ENCODE results near the gene ST7L.

The ST7L gene

GRCh38 chr1:112619518-112620376, 806 bp upstream of the ST7L start, which contains the start of gene CAPZA1:
Gene CAPZA1 (plus strand): TSS chr1:112619832. CDS start chr1:112619845, 13 bp downstream.
- in situ Hi-C loops (cut with HindIII; ENCODE audit: low sequenced_read_pairs), result no loop called here

GRCh38 chr1:112618114-112618720, 724 bp downstream of the ST7L start:
- in situ Hi-C loops (cut with HindIII; ENCODE audit: low sequenced_read_pairs), result no loop called here

- in situ Hi-C loops (cut with HindIII; ENCODE audit: low sequenced_read_pairs), result no loop called here
Observed at GRCh38 chr1:112614460-112615065, 4.4 kb downstream of the ST7L start.

DNA sequence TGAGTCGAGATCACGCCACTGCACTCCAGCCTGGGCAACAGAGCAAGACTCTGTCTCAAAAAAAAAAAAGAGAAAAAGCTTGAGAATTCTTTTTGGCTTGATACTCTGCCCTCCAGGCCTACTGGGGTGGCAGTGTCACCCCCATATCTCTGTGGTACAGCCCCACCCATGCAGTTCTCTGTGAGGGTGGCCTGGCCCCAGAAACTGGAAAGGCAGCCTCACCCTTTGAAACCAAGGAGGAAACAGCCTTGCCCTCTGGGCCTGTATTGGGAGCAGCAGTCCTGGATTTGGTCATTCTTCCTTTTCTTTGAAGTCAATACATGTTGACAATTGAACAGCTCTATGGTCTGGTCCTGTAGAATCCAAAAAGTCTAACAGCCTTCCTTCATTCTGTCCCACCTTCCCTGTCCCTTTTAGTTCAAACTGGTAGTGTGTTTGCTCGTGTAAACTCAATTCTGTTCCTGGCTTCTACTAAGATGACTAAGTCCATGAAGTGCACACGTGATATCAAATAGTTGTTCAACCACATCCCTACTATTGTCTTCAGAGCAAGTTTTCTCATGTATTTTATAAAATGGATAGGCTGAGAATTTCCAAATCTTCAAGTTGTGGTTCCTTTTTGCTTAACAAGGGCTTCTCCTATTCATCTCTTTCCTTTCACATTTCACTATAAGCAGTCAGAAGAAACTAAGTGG, 13.2 kb downstream of the ST7L start:
- in situ Hi-C loops (cut with HindIII; ENCODE audit: low sequenced_read_pairs), result no loop called here

DNA sequence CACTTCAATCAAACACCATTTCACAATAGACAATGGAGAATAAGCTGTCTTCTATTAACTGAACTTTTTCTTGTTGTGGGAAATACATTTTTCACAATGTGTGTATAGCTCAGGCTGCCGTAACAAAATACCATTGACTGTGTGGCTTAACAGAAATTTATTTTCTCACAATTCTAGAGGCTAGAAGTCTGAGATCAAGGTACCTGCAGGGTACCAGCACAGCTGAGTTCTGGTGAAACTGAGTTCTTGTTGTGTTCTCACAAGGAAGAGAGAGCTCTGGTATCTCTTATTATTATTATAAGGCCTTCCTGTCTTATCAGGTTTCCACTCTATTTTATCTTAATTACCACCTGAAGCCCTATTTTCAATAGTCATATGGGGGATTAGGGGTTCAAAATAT, 15.4 kb downstream of the ST7L start:
- in situ Hi-C loops (cut with HindIII; ENCODE audit: low sequenced_read_pairs), result no loop called here

DNA sequence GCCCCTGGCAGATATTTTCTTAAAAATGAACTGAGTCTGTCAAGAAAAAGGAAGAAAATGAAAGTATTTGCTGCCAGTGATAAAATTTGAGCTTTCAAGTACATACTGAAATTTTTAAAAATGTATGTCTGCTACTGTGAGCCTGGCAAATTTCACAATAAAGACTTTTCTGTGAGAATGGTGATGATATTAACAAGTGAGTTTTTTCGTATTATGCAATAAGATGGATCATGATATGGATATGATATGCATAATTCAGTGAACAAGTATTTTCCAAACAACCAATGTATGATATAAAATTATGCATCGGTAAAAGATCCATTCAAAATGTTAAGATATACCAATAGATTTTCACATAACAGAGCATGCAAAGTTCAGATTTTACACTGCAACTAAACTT, 15.9 kb downstream of the ST7L start:
- in situ Hi-C loops (cut with HindIII; ENCODE audit: low sequenced_read_pairs), result no loop called here

DNA sequence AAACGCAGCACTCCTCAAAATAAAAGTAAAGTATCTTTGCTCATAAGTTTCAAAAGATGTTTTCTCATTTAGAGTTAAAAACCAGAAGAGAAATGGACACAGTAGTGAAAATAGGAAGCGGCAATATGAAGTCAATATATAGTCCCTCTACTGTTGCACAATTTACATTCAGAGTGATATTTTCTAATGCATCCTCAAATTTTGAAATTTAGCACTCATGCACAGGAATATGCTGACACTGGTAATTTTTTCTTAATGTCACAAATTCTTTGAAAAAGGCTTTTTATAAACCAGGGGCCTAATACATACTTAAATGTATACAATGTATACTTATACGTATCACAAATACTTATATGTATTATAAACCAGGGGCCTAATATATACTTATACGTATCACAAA, 19.5 kb downstream of the ST7L start:
- in situ Hi-C loops (cut with HindIII; ENCODE audit: low sequenced_read_pairs), result no loop called here

- in situ Hi-C loops (cut with HindIII; ENCODE audit: low sequenced_read_pairs), result no loop called here
Observed at GRCh38 chr1:112594208-112594876, 24.6 kb downstream of the ST7L start.

DNA sequence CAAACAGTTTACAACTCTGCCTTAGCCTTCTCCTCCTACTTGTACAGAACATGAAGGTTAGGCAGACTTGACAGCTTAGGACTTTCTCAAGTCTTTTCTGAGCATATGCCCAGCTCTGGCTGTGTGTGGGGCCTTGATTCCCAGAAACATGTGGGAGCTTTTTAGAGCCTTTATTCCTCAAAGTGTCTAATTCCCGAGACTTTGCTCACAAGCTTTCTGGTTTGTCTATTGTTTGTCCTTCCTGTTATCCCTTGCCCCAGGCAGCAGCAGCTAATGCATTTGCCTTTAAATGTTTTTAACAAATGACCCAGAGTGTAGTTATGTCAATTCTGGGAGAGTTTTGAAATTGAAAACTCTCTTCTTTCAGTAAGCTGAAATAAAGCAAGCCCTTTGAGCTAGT, 29.2 kb downstream of the ST7L start:
- in situ Hi-C loops (cut with HindIII; ENCODE audit: low sequenced_read_pairs), result no loop called here

- in situ Hi-C loops (cut with HindIII; ENCODE audit: low sequenced_read_pairs), result no loop called here
Observed at GRCh38 chr1:112583366-112583765, 35.6 kb downstream of the ST7L start.

- in situ Hi-C loops (cut with HindIII; ENCODE audit: low sequenced_read_pairs), result no loop called here
Observed at GRCh38 chr1:112581586-112582192, 37.3 kb downstream of the ST7L start.

GRCh38 chr1:112579801-112580510, 39.0 kb downstream of the ST7L start:
- in situ Hi-C loops (cut with HindIII; ENCODE audit: low sequenced_read_pairs), result no loop called here

- in situ Hi-C loops (cut with HindIII; ENCODE audit: low sequenced_read_pairs), result no loop called here
Observed at GRCh38 chr1:112576240-112576639, 42.7 kb downstream of the ST7L start.

DNA sequence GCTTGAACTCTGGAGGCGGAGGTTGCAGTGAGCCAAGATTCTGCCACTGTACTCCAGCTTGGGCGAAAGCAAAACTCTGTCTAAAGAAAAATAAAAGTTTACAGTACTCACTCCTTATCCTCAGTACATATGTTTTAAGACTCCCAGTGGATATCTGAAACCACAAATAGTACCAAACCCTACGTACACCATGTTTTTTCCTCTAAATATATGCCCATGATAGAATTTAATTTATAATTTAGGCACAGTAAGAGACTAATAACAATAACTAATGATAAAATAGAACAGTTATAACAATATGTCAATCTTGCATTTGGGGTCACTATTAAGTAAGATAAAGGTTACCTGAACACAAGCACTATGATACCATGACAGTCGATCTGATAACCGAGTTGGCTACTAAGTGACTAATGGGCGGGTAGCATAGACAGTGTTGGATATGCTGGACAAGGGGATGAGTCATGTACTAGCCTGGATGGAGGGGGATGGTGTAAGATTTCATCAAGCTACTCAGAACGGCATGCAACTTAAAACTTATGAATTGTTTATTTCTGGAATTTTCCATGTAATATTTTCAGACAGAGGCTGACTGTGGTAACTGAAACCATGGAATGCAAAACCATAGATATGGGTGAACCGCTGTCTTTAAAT, 43.7 kb downstream of the ST7L start:
- in situ Hi-C loops (cut with HindIII; ENCODE audit: low sequenced_read_pairs), result no loop called here

DNA sequence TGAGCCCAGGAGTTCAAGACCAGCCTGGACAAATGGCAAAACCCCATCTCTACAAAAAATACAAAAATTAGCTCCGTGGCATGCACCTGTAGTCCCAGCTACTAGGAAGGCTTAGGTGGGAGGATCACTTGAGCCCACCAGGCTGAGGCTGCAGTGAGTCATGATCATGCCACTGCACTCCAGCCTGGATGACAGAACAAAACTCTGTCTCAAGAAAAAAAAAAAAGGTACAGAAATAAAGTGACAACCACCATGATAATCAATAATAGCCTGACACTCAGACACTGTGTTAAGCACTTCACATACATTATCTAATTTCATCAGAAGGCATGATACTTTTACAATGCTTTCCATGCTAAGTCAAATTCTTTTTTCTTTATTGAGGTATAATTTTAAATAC, 53.1 kb downstream of the ST7L start:
- in situ Hi-C loops (cut with HindIII; ENCODE audit: low sequenced_read_pairs), result no loop called here

DNA sequence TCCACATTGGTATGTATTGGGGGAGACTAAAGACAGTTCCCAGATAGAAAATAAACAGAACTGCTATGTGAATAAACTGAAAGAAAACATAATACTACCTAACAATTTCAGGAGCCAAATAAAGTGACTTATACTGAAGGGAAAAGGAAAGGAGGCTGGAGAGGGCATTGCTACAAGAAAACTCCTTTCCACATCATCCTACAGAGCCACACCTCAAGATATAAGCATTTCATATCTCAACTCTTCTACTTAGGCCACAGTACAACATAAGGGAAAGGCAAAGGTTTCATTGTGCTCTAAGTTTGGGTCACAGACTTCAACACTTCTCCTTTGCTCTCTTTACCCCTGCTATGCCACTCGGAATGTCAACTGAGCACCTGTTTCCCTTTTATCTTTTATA, 54.9 kb downstream of the ST7L start:
- in situ Hi-C loops (cut with HindIII; ENCODE audit: low sequenced_read_pairs), result no loop called here

DNA sequence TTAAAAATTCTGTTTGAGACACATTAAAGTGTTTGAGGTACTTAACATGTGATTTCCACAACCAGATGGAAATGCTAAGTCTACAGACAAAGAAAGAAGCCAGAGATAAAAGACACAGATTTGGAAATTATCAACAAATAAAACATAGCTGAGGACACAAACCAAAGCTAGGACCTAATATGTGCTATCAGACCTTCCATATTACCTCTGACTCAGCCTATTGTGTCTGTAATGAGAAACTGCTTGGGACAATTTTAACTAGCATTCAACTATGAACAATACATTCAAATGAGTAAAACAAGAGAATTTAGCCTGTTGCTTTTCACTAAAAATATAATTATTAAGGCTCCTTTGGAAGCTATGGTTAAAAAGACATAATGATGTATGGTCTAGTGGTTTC, 55.6 kb downstream of the ST7L start:
- in situ Hi-C loops (cut with HindIII; ENCODE audit: low sequenced_read_pairs), result no loop called here

DNA sequence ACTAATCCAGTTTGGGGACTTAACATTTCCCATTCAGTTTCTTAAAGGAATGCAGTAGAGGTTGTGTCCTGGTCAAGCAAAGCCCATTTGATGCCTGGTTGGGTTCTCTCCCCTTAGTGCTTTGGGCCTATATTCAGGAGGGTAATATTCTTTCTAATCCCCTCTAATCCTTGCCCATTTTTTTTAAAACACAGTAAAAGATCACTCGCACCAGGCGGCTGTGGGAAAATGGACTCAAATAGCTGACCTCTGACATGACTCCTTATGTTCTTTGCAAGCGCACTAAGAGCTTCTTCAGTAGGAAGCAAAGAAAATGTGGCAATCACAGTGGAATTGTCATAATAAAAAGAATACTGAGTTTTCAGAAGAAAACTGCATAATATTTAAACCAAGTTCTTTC, 60.3 kb downstream of the ST7L start:
- in situ Hi-C loops (cut with HindIII; ENCODE audit: low sequenced_read_pairs), result no loop called here

- in situ Hi-C loops (cut with HindIII; ENCODE audit: low sequenced_read_pairs), result no loop called here
Observed at GRCh38 chr1:112557385-112557784, 61.6 kb downstream of the ST7L start.

All from DLD1 (cell line).